Measurements from ENCODE around the gene SIPA1L3. TPM values are rescaled to one million over a fixed set of nuclear protein-coding genes. Genes with fewer than 3 reads are reported as not detected.
A peak's percentile ranks its signal among the peaks of the same experiment; 100 is the strongest.

The SIPA1L3 gene
- total RNA-seq, 2 experiments from 2014 or later, result 10.5 to 18.3 TPM

- CTCF ChIA-PET, result no interaction called here
- Mint-ChIP-seq H3K4me1 (no peaks in the 10 kb centered on the region), H3K27ac (no peak overlapping the region), H3K4me3 (no peak overlapping the region), H3K36me3 (ENCODE audit: low read depth) (peaks cover 22% of the 10 kb centered on the region), H3K9me3 (ENCODE audit: low read depth) (peaks cover 9% of the 10 kb centered on the region), H3K27me3 (no peaks in the 10 kb centered on the region)
- ATAC-seq (no peak), DNase-seq (peak; percentile 14)
- intact Hi-C loops (cut with DNase I, micrococcal nuclease), result no loop called here
- POLR2A ChIA-PET, result no interaction called here
Measured at GRCh38 chr19:38183251-38183897, 276.4 kb downstream of the SIPA1L3 start.

- ChIA-PET POLR2A (no interaction called here), CTCF (interaction anchor here (0.6 to 0.8 kb wide), 3 partner anchors 39 to 196 kb away, joined by 3 read pairs; no protein-coding TSS in a partner anchor)
- Mint-ChIP-seq H3K36me3 (ENCODE audit: low read depth) (peaks cover 19% of the 10 kb centered on the region), H3K27me3 (no peaks in the 10 kb centered on the region), H3K4me3 (no peak overlapping the region), H3K27ac (no peak overlapping the region), H3K9me3 (ENCODE audit: low read depth) (peaks cover 4% of the 10 kb centered on the region), H3K4me1 (peaks cover 2% of the 10 kb centered on the region)
- no peak for ATAC-seq
- no peak for DNase-seq
- intact Hi-C loops (cut with DNase I, micrococcal nuclease), result no loop called here
Measured at GRCh38 chr19:38184815-38185214, 277.8 kb downstream of the SIPA1L3 start.

- intact Hi-C loops (cut with DNase I, micrococcal nuclease), result no loop called here
- ChIA-PET POLR2A (no interaction called here), CTCF (no interaction called here)
- H3K4me1 Mint-ChIP-seq, result peaks cover 7% of the 10 kb centered on the region
- H3K27me3 Mint-ChIP-seq, result no peaks in the 10 kb centered on the region
- DNase-seq (no peak), ATAC-seq (no peak)
- peaks cover 4% of the 10 kb centered on the region for H3K9me3 Mint-ChIP-seq (ENCODE audit: low read depth)
- H3K27ac Mint-ChIP-seq, result no peak overlapping the region
- peaks cover 16% of the 10 kb centered on the region for H3K36me3 Mint-ChIP-seq (ENCODE audit: low read depth)
- H3K4me3 Mint-ChIP-seq, result no peak overlapping the region
Measured at GRCh38 chr19:38185562-38185961, 278.6 kb downstream of the SIPA1L3 start.

GRCh38 chr19:38190061-38190460 lies 283.1 kb downstream of the SIPA1L3 start:
- Mint-ChIP-seq H3K27ac (peak overlapping the region; percentile 39), H3K4me1 (peaks cover 7% of the 10 kb centered on the region), H3K36me3 (ENCODE audit: low read depth) (peaks cover 6% of the 10 kb centered on the region), H3K4me3 (no peak overlapping the region), H3K9me3 (ENCODE audit: low read depth) (no peaks in the 10 kb centered on the region), H3K27me3 (no peaks in the 10 kb centered on the region)
- ChIA-PET POLR2A (interaction anchor here (0.6 kb wide), 1 partner anchor 642 kb away, joined by 3 read pairs; no protein-coding TSS in a partner anchor), CTCF (interaction anchor here (0.6 to 1.2 kb wide), 3 partner anchors 10 to 57 kb away, joined by 3 to 4 read pairs (median 3); no protein-coding TSS in a partner anchor)
- DNase-seq (peak; percentile 56), ATAC-seq (peak; percentile 96)
- intact Hi-C loops (cut with DNase I, micrococcal nuclease), result no loop called here

- Mint-ChIP-seq H3K27ac (no peak overlapping the region), H3K27me3 (no peaks in the 10 kb centered on the region), H3K4me1 (peaks cover 7% of the 10 kb centered on the region), H3K36me3 (ENCODE audit: low read depth) (peaks cover 9% of the 10 kb centered on the region), H3K4me3 (no peak overlapping the region), H3K9me3 (ENCODE audit: low read depth) (peaks cover 2% of the 10 kb centered on the region)
- no peak for ATAC-seq
- no peak for DNase-seq
- POLR2A ChIA-PET, result no interaction called here
- CTCF ChIA-PET, result interaction anchor here (0.7 kb wide), 1 partner anchor 25 kb away, joined by 3 read pairs; no protein-coding TSS in a partner anchor
- intact Hi-C loops (cut with DNase I, micrococcal nuclease), result no loop called here
Measured at GRCh38 chr19:38190793-38191192, 283.8 kb downstream of the SIPA1L3 start.

GRCh38 chr19:38191747-38192146 lies 284.7 kb downstream of the SIPA1L3 start:
- CTCF ChIA-PET, result interaction anchor here (0.9 kb wide), 1 partner anchor 32 kb away, joined by 3 read pairs; no protein-coding TSS in a partner anchor

GRCh38 chr19:38193445-38193844 lies 286.4 kb downstream of the SIPA1L3 start:
- Mint-ChIP-seq H3K27ac (no peak overlapping the region), H3K4me3 (no peak overlapping the region), H3K27me3 (no peaks in the 10 kb centered on the region), H3K4me1 (peaks cover 7% of the 10 kb centered on the region), H3K36me3 (ENCODE audit: low read depth) (peaks cover 12% of the 10 kb centered on the region), H3K9me3 (ENCODE audit: low read depth) (peaks cover 2% of the 10 kb centered on the region)
- intact Hi-C loops (cut with DNase I, micrococcal nuclease), result no loop called here
- no peak for DNase-seq
- CTCF ChIA-PET, result no interaction called here
- ATAC-seq, result no peak
- POLR2A ChIA-PET, result no interaction called here

More at GRCh38 chr19:38191747-38192146, 284.7 kb downstream of the SIPA1L3 start:
- peaks cover 12% of the 10 kb centered on the region for H3K36me3 Mint-ChIP-seq (ENCODE audit: low read depth)
- ATAC-seq (no peak), DNase-seq (no peak)
- H3K27ac Mint-ChIP-seq, result no peak overlapping the region
- intact Hi-C loops (cut with DNase I, micrococcal nuclease), result no loop called here
- no peak overlapping the region for H3K4me3 Mint-ChIP-seq
- POLR2A ChIA-PET, result no interaction called here
- H3K4me1 Mint-ChIP-seq, result peaks cover 7% of the 10 kb centered on the region
- peaks cover 2% of the 10 kb centered on the region for H3K9me3 Mint-ChIP-seq (ENCODE audit: low read depth)
- H3K27me3 Mint-ChIP-seq, result no peaks in the 10 kb centered on the region

GRCh38 chr19:38194061-38194701 lies 287.2 kb downstream of the SIPA1L3 start:
- POLR2A ChIA-PET, result no interaction called here
- no peak for ATAC-seq

GRCh38 chr19:38195237-38195636 lies 288.2 kb downstream of the SIPA1L3 start:
- Mint-ChIP-seq H3K9me3 (ENCODE audit: low read depth) (peaks cover 2% of the 10 kb centered on the region), H3K27me3 (no peaks in the 10 kb centered on the region), H3K27ac (no peak overlapping the region), H3K4me1 (peaks cover 1% of the 10 kb centered on the region), H3K36me3 (ENCODE audit: low read depth) (peaks cover 8% of the 10 kb centered on the region), H3K4me3 (no peak overlapping the region)
- no peak for ATAC-seq
- intact Hi-C loops (cut with DNase I, micrococcal nuclease), result no loop called here
- ChIA-PET CTCF (interaction anchor here (0.6 kb wide), 1 partner anchor 81 kb away, joined by 7 read pairs; no protein-coding TSS in a partner anchor), POLR2A (no interaction called here)
- DNase-seq, result no peak

More at GRCh38 chr19:38194061-38194701, 287.2 kb downstream of the SIPA1L3 start:
- H3K4me1 Mint-ChIP-seq, result peaks cover 7% of the 10 kb centered on the region
- H3K27me3 Mint-ChIP-seq, result no peaks in the 10 kb centered on the region
- no peak overlapping the region for H3K4me3 Mint-ChIP-seq
- no peak overlapping the region for H3K27ac Mint-ChIP-seq
- no peak for DNase-seq
- CTCF ChIA-PET, result no interaction called here
- intact Hi-C loops (cut with DNase I, micrococcal nuclease), result no loop called here
- H3K9me3 Mint-ChIP-seq (ENCODE audit: low read depth), result peaks cover 2% of the 10 kb centered on the region
- H3K36me3 Mint-ChIP-seq (ENCODE audit: low read depth), result peaks cover 10% of the 10 kb centered on the region

- no peaks in the 10 kb centered on the region for H3K27me3 Mint-ChIP-seq
- no peak for DNase-seq
- intact Hi-C loops (cut with DNase I, micrococcal nuclease), result no loop called here
- no peak overlapping the region for H3K27ac Mint-ChIP-seq
- CTCF ChIA-PET, result no interaction called here
- no peak overlapping the region for H3K4me3 Mint-ChIP-seq
- ATAC-seq, result no peak
- peaks cover 2% of the 10 kb centered on the region for H3K9me3 Mint-ChIP-seq (ENCODE audit: low read depth)
- peaks cover 10% of the 10 kb centered on the region for H3K36me3 Mint-ChIP-seq (ENCODE audit: low read depth)
- POLR2A ChIA-PET, result no interaction called here
- H3K4me1 Mint-ChIP-seq, result no peaks in the 10 kb centered on the region
Measured at GRCh38 chr19:38196245-38196837, 289.3 kb downstream of the SIPA1L3 start.

- intact Hi-C loops (cut with DNase I, micrococcal nuclease), result no loop called here
- Mint-ChIP-seq H3K9me3 (ENCODE audit: low read depth) (peaks cover 2% of the 10 kb centered on the region), H3K4me3 (no peak overlapping the region), H3K4me1 (no peaks in the 10 kb centered on the region), H3K27me3 (no peaks in the 10 kb centered on the region), H3K36me3 (ENCODE audit: low read depth) (peaks cover 8% of the 10 kb centered on the region), H3K27ac (no peak overlapping the region)
- DNase-seq, result no peak
- ChIA-PET CTCF (no interaction called here), POLR2A (no interaction called here)
- no peak for ATAC-seq
Measured at GRCh38 chr19:38196948-38197656, 290.1 kb downstream of the SIPA1L3 start.

Data from activated CD4-positive, alpha-beta T cell treated with anti-CD3 and anti-CD28 coated beads for 36 hours (primary cell).